HepG2 (cell line): ENCODE data around the gene ZNF584. TPM values are rescaled to one million over a fixed set of nuclear protein-coding genes. Genes with fewer than 3 reads are reported as not detected.

Experiments used
- ATAC-seq: fragments of 200-7000 bp; cut with Tn5 transposase; 3 replicates; pipeline ENCODE4 v1.9.1; 2020; ENCODE audit warnings: mild to moderate bottlenecking, moderate library complexity
- BruUV-seq: library from RNA; stranded (reverse); fragments of 400-500 nt; replicated peaks from 2 replicates; lab custom pipeline; 2021; lab: Mats Ljungman, UMichigan
- CTCF ChIA-PET: fragments of 300-600 bp; formaldehyde crosslinking; extraction: SDS; loops from one replicate; lab custom pipeline; 2021; ENCODE audit warnings: low total read pairs, inconsistent platforms, low intra/inter-chr PET ratio; lab: Yijun Ruan, JAX
- POLR2A ChIA-PET: fragments of 350-600 bp; sonication (Branson Sonifier 250); formaldehyde crosslinking; loops from one replicate; lab custom pipeline; 2020; ENCODE audit warnings: antibody characterized with exemption, inconsistent platforms; lab: Yijun Ruan, JAX
- DNase-seq: peaks from one replicate; pipeline ENCODE4 v3.0.0-alpha.2; 2015; ENCODE audit warnings: low spot score
- FAIRE-seq: peaks from 3 replicates; lab custom pipeline; 2011; peaks lifted over from hg19 to GRCh38; lab: Jason Lieb, UNC
- H2AFZ ChIP-seq: one replicate; pipeline ENCODE4 v1.6.1; 2011; ENCODE audit warnings: low read length, inconsistent platforms
- H3K27ac ChIP-seq: fragments of 300-600 bp; 3 replicates; pipeline ENCODE4 v1.8.0; 2011; ENCODE audit warnings: mixed run types, mild to moderate bottlenecking, mixed read lengths, low read length, inconsistent platforms; ENCODE audit not compliant: insufficient read depth; ENCODE audit errors: extremely low read length
- H3K27me3 ChIP-seq, 2 experiments: fragments of 200-600 bp in 1 of 2; 2 replicates in 1 of 2; 3 replicates in 1 of 2; pipeline versions ENCODE4 v1.6.0 to v1.8.0; 2011; ENCODE audit warnings: low read length in 2 of 2, mild to moderate bottlenecking in 2 of 2, moderate library complexity in 2 of 2, inconsistent platforms in 1 of 2; ENCODE audit not compliant: insufficient read depth in 2 of 2, control insufficient read depth in 1 of 2
- H3K36me3 ChIP-seq, 2 experiments: fragments of 200-600 bp in 1 of 2; replicated peaks in 1 of 2; 2 replicates in 1 of 2; 3 replicates in 1 of 2; pipeline versions ENCODE4 v1.5.1 to v1.8.0; 2011; ENCODE audit warnings: low read length in 2 of 2, inconsistent platforms in 1 of 2; ENCODE audit not compliant: insufficient read depth in 2 of 2, control insufficient read depth in 1 of 2
- H3K4me1 ChIP-seq: 2 replicates; pipeline ENCODE4 v1.5.1; 2012; ENCODE audit warnings: low read length, inconsistent platforms; ENCODE audit not compliant: insufficient read depth
- H3K4me2 ChIP-seq: 2 replicates; pipeline ENCODE4 v1.6.0; 2011; ENCODE audit warnings: low read depth, low read length, inconsistent platforms
- H3K4me3 ChIP-seq, 3 experiments: fragments of 200-600 bp in 1 of 3; sonication (generic), shearing (Covaris generic) in 1 of 3; replicated peaks in 1 of 3; 2 replicates each; pipeline ENCODE4 v1.5.1; 2011 to 2016; ENCODE audit warnings: low read length in 3 of 3, inconsistent platforms in 2 of 3, low read depth in 2 of 3, mild to moderate bottlenecking in 2 of 3, control low read depth in 1 of 3, mixed read lengths in 1 of 3; ENCODE audit not compliant: insufficient read depth in 1 of 3
- H3K79me2 ChIP-seq: one replicate; pipeline ENCODE4 v1.6.1; 2011; ENCODE audit warnings: low read length, inconsistent platforms; ENCODE audit not compliant: insufficient read depth
- H3K9ac ChIP-seq: 2 replicates; pipeline ENCODE4 v1.6.0; 2011; ENCODE audit warnings: mild to moderate bottlenecking, low read depth, low read length, inconsistent platforms; ENCODE audit not compliant: insufficient read depth
- H3K9me3 ChIP-seq: 2 replicates; pipeline ENCODE4 v1.5.1; 2012; ENCODE audit warnings: mild to moderate bottlenecking, low read length
- H4K20me1 ChIP-seq: 2 replicates; pipeline ENCODE4 v1.6.0; 2011; ENCODE audit warnings: inconsistent platforms, mild to moderate bottlenecking, low read length, moderate library complexity; ENCODE audit not compliant: insufficient read depth
- AKAP8 ChIP-seq: sonication (generic); formaldehyde crosslinking; IDR thresholded peaks from 2 replicates; pipeline ENCODE4 v1.5.1; 2020; ENCODE audit warnings: mild to moderate bottlenecking, missing genetic modification reagents
- BORCS8-MEF2B ChIP-seq: sonication (generic); formaldehyde crosslinking; IDR thresholded peaks from 2 replicates; pipeline ENCODE4 v1.8.0; 2022; ENCODE audit warnings: mild to moderate bottlenecking, missing genetic modification reagents
- HES4 ChIP-seq: sonication (generic); formaldehyde crosslinking; IDR thresholded peaks from 2 replicates; pipeline ENCODE4 v1.9.0; 2021; ENCODE audit warnings: mild to moderate bottlenecking, missing genetic modification reagents, borderline replicate concordance
- NR2F6 ChIP-seq, 2 experiments: IDR thresholded peaks; 2 replicates each; pipeline ENCODE4 v1.6.1; 2016; ENCODE audit warnings: antibody characterized with exemption in 1 of 2, mild to moderate bottlenecking in 1 of 2
- POGZ ChIP-seq: sonication (generic); formaldehyde crosslinking; IDR thresholded peaks from 2 replicates; pipeline ENCODE4 v1.4.0; 2020; ENCODE audit warnings: mild to moderate bottlenecking, missing genetic modification reagents
- SALL1 ChIP-seq: sonication (generic); formaldehyde crosslinking; IDR thresholded peaks from 2 replicates; pipeline ENCODE4 v1.8.0; 2022; ENCODE audit warnings: mild to moderate bottlenecking, missing genetic modification reagents
- U2AF1 ChIP-seq: fragments of 200-400 bp; formaldehyde crosslinking; optimal IDR thresholded peaks from 2 replicates; pipeline ENCODE3; 2017; ENCODE audit warnings: mild to moderate bottlenecking, low read depth, low read length
- ZFP82 ChIP-seq: sonication (generic); formaldehyde crosslinking; IDR thresholded peaks from 2 replicates; pipeline ENCODE4 v1.5.1; 2020; ENCODE audit warnings: mild to moderate bottlenecking, missing genetic modification reagents, borderline replicate concordance
- ZMYM3 ChIP-seq: sonication (generic); formaldehyde crosslinking; IDR thresholded peaks from 2 replicates; pipeline ENCODE4 v1.5.1; 2020; ENCODE audit warnings: mild to moderate bottlenecking, missing genetic modification reagents
- ZNF563 ChIP-seq: sonication (generic); formaldehyde crosslinking; IDR thresholded peaks from 2 replicates; pipeline ENCODE4 v1.8.0; 2022; ENCODE audit warnings: mild to moderate bottlenecking, moderate library complexity, missing genetic modification reagents
- WGBS: methylation state at CpG from one replicate; pipeline ENCODE4 v1.1.6; 2017; ENCODE audit warnings: low lambda C conversion rate; 5-methylcytosine and 5-hydroxymethylcytosine counted together
- in situ Hi-C: cut with HindIII; loops from 2 replicates; pipeline ENCODE4 v1.10.0; 2017; ENCODE audit warnings: low pct_unique_long_range_greater_than_20kb; ENCODE audit not compliant: extremely low pct_ligation_motif_present
- intact Hi-C: fragments of 100-400 bp; cut with micrococcal nuclease; formaldehyde crosslinking; loops from one replicate; pipeline ENCODE4 v1.10.0; 2022; ENCODE audit not compliant: unreplicated experiment
- polyA plus RNA-seq, 8 experiments: library from polyadenylated mRNA; depleted of rRNA in 3 of 8; stranded (reverse) in 7 of 8; unstranded in 1 of 8; fragments of >200 nt; fragmentation: Illumina TruSeq in 4 of 8; extraction: Trizol in 4 of 8; gene quantifications; 2 replicates each; pipeline versions ENCODE4 v1.2.1 to v1.2.3, GENCODE V29; 2011 to 2016; ENCODE audit warnings: low read depth in 4 of 8, missing spikeins in 1 of 8, mixed read lengths in 1 of 8; ENCODE audit not compliant: insufficient read depth in 1 of 8
- total RNA-seq, 5 experiments: library from RNA; depleted of rRNA; stranded (reverse); fragments of >200 nt; fragmentation: Illumina TruSeq; extraction: Trizol; gene quantifications; 2 replicates each; pipeline ENCODE4 v1.2.3, GENCODE V29; 2016; ENCODE audit warnings: low read depth in 1 of 5
- TF ChIP-seq, protein P1 (sequence below): sonication (generic); formaldehyde crosslinking; IDR thresholded peaks from 2 replicates; pipeline ENCODE4 v1.4.0; 2020; ENCODE audit warnings: missing genetic modification reagents
- TF ChIP-seq, protein P2 (sequence below): sonication (generic); formaldehyde crosslinking; IDR thresholded peaks from 2 replicates; pipeline ENCODE4 v1.4.0; 2020; ENCODE audit warnings: missing genetic modification reagents
- TF ChIP-seq, protein P3 (sequence below): sonication (generic); formaldehyde crosslinking; conservative IDR thresholded peaks from 2 replicates; pipeline ENCODE4 v1.4.0; 2020; ENCODE audit warnings: missing genetic modification reagents
- TF ChIP-seq, protein P4 (sequence below): sonication (generic); formaldehyde crosslinking; IDR thresholded peaks from 2 replicates; pipeline ENCODE4 v1.8.0; 2022; ENCODE audit warnings: mild to moderate bottlenecking, missing genetic modification reagents, moderate library complexity

ZNF584 gene
- total and polyA plus RNA-seq, 2 of the 13 experiments (the other 11 are each of a cell fraction or from before 2014, with no cell fraction given), result 2.4 to 7.0 TPM

DNA sequence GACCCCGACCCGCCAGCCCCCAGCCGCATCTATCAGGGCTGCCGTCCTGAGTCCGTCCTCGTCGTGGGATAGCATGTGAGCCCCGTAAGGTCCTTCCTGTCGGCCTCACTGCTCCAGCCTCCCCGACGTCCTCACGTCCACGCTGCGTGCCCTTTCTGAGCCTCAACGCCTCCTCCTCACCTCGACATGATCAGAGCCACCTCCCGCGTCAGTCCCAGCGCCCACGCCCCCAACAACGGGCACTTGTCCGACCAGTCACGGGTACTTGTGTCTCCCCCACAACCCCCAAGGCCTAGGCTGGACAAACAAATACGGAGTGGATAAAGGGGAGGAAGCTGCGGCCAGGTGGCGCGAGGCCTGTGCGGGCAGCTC, 46.6 kb upstream of the ZNF584 start:
- 5% methylated on average over 24 of the region's 28 CpGs for WGBS
- no peak for FAIRE-seq
- H3K27me3 ChIP-seq, result no peaks in the 10 kb centered on the region
- no peaks in the 10 kb centered on the region for H3K36me3 ChIP-seq
- intact Hi-C loops, result loop anchor here (2.0 kb wide), 1 partner anchor 19 kb away; the partner anchor contains the start of gene ZNF837
- ATAC-seq, result peak; percentile 38
- H2AFZ ChIP-seq, result no peak overlapping the region
- H4K20me1 ChIP-seq, result no peaks in the 10 kb centered on the region
- H3K4me1 ChIP-seq, result peaks cover 11% of the 10 kb centered on the region
- no peaks in the 10 kb centered on the region for H3K9me3 ChIP-seq
- peak overlapping the region; percentile 83 for H3K4me2 ChIP-seq
- DNase-seq, result peak; percentile 49
- ChIA-PET CTCF (no interaction called here), POLR2A (interaction anchor here (0.8 to 2.4 kb wide), 31 partner anchors 8 to 214 kb away, joined by 3 to 33 read pairs (median 7); partner anchors contain the start of genes CHMP2A, ERVK3-1, RPS5 and SLC27A5)
- H3K27ac ChIP-seq, result peak overlapping the region; percentile 97
- peak overlapping the region; percentile 76 to 92 (median 80) for H3K4me3 ChIP-seq
- H3K79me2 ChIP-seq, result no peaks in the 10 kb centered on the region
- TSS peak; percentile 82 for BruUV-seq
- H3K9ac ChIP-seq, result peak overlapping the region; percentile 98
- in situ Hi-C loops, result no loop called here
- TF ChIP-seq, protein P1, sequence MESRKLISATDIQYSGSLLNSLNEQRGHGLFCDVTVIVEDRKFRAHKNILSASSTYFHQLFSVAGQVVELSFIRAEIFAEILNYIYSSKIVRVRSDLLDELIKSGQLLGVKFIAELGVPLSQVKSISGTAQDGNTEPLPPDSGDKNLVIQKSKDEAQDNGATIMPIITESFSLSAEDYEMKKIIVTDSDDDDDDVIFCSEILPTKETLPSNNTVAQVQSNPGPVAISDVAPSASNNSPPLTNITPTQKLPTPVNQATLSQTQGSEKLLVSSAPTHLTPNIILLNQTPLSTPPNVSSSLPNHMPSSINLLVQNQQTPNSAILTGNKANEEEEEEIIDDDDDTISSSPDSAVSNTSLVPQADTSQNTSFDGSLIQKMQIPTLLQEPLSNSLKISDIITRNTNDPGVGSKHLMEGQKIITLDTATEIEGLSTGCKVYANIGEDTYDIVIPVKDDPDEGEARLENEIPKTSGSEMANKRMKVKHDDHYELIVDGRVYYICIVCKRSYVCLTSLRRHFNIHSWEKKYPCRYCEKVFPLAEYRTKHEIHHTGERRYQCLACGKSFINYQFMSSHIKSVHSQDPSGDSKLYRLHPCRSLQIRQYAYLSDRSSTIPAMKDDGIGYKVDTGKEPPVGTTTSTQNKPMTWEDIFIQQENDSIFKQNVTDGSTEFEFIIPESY (CRISPR knock-in tag), result peak; percentile 60
- TF ChIP-seq ZMYM3 (CRISPR knock-in tag), result 0 out of 2 replicates have a peak, but pooled peaks have one; percentile 14
- TF ChIP-seq BORCS8-MEF2B (CRISPR knock-in tag), result 0 out of 2 replicates have a peak, but pooled peaks have one; percentile 22
- TF ChIP-seq, protein P2, sequence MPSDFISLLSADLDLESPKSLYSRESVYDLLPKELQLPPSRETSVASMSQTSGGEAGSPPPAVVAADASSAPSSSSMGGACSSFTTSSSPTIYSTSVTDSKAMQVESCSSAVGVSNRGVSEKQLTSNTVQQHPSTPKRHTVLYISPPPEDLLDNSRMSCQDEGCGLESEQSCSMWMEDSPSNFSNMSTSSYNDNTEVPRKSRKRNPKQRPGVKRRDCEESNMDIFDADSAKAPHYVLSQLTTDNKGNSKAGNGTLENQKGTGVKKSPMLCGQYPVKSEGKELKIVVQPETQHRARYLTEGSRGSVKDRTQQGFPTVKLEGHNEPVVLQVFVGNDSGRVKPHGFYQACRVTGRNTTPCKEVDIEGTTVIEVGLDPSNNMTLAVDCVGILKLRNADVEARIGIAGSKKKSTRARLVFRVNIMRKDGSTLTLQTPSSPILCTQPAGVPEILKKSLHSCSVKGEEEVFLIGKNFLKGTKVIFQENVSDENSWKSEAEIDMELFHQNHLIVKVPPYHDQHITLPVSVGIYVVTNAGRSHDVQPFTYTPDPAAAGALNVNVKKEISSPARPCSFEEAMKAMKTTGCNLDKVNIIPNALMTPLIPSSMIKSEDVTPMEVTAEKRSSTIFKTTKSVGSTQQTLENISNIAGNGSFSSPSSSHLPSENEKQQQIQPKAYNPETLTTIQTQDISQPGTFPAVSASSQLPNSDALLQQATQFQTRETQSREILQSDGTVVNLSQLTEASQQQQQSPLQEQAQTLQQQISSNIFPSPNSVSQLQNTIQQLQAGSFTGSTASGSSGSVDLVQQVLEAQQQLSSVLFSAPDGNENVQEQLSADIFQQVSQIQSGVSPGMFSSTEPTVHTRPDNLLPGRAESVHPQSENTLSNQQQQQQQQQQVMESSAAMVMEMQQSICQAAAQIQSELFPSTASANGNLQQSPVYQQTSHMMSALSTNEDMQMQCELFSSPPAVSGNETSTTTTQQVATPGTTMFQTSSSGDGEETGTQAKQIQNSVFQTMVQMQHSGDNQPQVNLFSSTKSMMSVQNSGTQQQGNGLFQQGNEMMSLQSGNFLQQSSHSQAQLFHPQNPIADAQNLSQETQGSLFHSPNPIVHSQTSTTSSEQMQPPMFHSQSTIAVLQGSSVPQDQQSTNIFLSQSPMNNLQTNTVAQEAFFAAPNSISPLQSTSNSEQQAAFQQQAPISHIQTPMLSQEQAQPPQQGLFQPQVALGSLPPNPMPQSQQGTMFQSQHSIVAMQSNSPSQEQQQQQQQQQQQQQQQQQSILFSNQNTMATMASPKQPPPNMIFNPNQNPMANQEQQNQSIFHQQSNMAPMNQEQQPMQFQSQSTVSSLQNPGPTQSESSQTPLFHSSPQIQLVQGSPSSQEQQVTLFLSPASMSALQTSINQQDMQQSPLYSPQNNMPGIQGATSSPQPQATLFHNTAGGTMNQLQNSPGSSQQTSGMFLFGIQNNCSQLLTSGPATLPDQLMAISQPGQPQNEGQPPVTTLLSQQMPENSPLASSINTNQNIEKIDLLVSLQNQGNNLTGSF, result peak; percentile 56; the same call in 1 of the 2 replicates
- no peak for TF ChIP-seq NR2F6 (IDR thresholded peaks at IDR 0.05)
- TF ChIP-seq NR2F6 (CRISPR knock-in tag; IDR thresholded peaks at IDR 0.05), result no peak
- peak; percentile 31 for TF ChIP-seq U2AF1
- 0 out of 2 replicates have a peak, but pooled peaks have one; percentile 17 for TF ChIP-seq HES4 (CRISPR knock-in tag)
- TF ChIP-seq, protein P3, sequence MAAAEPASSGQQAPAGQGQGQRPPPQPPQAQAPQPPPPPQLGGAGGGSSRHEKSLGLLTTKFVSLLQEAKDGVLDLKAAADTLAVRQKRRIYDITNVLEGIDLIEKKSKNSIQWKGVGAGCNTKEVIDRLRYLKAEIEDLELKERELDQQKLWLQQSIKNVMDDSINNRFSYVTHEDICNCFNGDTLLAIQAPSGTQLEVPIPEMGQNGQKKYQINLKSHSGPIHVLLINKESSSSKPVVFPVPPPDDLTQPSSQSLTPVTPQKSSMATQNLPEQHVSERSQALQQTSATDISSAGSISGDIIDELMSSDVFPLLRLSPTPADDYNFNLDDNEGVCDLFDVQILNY (CRISPR knock-in tag), result 0 out of 2 replicates have a peak, but pooled peaks have one; percentile 13
- TF ChIP-seq ZFP82 (CRISPR knock-in tag), result 0 out of 2 replicates have a peak, but pooled peaks have one; percentile 8
- TF ChIP-seq AKAP8 (CRISPR knock-in tag), result 0 out of 2 replicates have a peak, but pooled peaks have one; percentile 32
- TF ChIP-seq ZNF563 (CRISPR knock-in tag), result peak; percentile 45; the same call in 1 of the 2 replicates
- TF ChIP-seq, protein P4, sequence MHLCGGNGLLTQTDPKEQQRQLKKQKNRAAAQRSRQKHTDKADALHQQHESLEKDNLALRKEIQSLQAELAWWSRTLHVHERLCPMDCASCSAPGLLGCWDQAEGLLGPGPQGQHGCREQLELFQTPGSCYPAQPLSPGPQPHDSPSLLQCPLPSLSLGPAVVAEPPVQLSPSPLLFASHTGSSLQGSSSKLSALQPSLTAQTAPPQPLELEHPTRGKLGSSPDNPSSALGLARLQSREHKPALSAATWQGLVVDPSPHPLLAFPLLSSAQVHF (CRISPR knock-in tag), result peak; percentile 20; the same call in 1 of the 2 replicates
- TF ChIP-seq POGZ, result 0 out of 2 replicates have a peak, but pooled peaks have one; percentile 31
- TF ChIP-seq SALL1 (CRISPR knock-in tag), result 0 out of 2 replicates have a peak, but pooled peaks have one; percentile 4
